Fibroblast of pulmonary artery (primary cell): ENCODE results near the gene BTBD2.

ENCODE experiments used
- DNase-seq: peaks from one replicate; pipeline ENCODE4 v3.0.0-alpha.2; 2010; ENCODE audit warnings: low read depth
- H3K4me3 ChIP-seq: replicated peaks from 2 replicates; pipeline ENCODE4 v1.5.1; 2011; ENCODE audit warnings: low read depth, mild to moderate bottlenecking, control low read depth, low read length, moderate library complexity
- TF ChIP-seq, protein P1 (sequence below): IDR thresholded peaks from 2 replicates; pipeline ENCODE4 v1.5.1; 2011; ENCODE audit warnings: mild to moderate bottlenecking, control low read depth, low read length, inconsistent platforms; ENCODE audit errors: missing control alignments

BTBD2 gene

GRCh38 chr19:1959928-1960589, 55.5 kb downstream of the BTBD2 start:
- no peak for DNase-seq
- TF ChIP-seq, protein P1, sequence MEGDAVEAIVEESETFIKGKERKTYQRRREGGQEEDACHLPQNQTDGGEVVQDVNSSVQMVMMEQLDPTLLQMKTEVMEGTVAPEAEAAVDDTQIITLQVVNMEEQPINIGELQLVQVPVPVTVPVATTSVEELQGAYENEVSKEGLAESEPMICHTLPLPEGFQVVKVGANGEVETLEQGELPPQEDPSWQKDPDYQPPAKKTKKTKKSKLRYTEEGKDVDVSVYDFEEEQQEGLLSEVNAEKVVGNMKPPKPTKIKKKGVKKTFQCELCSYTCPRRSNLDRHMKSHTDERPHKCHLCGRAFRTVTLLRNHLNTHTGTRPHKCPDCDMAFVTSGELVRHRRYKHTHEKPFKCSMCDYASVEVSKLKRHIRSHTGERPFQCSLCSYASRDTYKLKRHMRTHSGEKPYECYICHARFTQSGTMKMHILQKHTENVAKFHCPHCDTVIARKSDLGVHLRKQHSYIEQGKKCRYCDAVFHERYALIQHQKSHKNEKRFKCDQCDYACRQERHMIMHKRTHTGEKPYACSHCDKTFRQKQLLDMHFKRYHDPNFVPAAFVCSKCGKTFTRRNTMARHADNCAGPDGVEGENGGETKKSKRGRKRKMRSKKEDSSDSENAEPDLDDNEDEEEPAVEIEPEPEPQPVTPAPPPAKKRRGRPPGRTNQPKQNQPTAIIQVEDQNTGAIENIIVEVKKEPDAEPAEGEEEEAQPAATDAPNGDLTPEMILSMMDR, result no peak
- H3K4me3 ChIP-seq, result no peak overlapping the region

DNA sequence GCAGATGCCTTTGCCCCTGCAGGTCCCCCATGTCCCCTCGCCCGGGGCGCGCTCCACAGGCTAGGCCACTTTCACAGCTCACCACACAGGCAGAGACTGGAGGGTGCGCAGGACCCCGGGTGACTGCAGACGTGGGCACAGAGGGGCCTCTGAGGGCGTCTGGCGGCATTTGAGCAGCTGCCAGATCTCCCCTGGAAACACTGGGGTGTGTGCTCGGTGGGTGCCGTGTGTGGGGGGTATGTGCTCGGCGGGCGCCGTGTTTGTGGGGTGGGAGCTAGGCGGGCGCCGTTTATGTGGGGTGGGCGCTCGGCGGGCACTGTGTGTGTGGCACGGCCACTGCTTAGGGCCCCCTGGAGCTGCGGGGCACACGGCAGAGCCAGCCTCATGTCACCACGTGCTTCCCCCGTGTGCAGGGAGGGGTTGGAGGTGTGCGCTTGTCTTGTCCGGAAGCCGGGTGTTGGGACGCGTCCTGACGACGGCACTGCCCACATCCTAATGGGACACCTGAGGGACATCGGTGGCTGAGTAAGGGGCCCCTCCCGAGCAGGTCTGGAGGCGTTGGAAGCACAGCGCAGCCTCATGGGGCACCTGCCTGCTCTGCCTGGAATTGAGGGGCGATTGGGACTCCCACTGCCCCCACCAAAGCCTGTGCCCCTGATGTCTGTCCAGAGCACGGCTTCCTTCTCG, 57.8 kb downstream of the BTBD2 start:
- H3K4me3 ChIP-seq, result no peak overlapping the region
- TF ChIP-seq, protein P1, result no peak
- no peak for DNase-seq

DNA sequence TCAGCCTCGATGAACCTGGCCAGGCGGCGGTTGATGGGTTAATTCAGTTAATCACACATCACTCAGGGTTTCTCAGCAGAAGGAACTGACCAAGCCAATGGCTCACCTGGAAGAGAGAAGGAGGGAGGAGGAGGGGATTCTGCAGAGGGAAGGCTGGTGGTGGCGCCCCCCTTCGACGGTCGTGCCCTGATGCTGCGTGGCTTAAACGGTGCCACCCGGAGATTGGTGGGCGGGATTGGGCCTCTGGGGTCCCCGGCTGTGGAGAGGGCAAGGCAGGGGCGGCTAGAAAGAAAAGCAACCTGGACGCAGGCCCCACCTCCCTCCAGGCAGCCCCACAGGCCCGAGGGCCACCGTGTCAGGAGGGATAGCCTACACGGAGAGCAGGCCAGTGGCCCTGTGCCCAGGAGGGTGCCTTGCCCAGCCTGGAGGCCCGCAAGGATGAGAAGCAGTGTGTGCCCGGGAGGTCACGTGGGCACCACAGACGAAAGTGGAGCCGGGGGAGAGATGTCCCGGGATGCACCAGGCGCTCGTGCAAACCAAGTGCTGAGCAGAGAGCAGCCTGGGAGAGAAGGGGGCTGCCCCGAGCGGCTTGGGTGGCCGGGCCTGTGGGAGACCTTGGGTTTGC, 58.5 kb downstream of the BTBD2 start:
- no peak for DNase-seq
- no peak overlapping the region for H3K4me3 ChIP-seq
- TF ChIP-seq, protein P1, result no peak

- DNase-seq, result no peak
- TF ChIP-seq, protein P1, result no peak
- H3K4me3 ChIP-seq, result no peak overlapping the region
These were observed 59.4 kb downstream of the BTBD2 start for GRCh38 chr19:1956122-1956494.

GRCh38 chr19:1955171-1956121, 60.1 kb downstream of the BTBD2 start:
- H3K4me3 ChIP-seq, result no peak overlapping the region
- TF ChIP-seq, protein P1, result no peak
- DNase-seq, result no peak

- no peak overlapping the region for H3K4me3 ChIP-seq
- no peak for DNase-seq
- TF ChIP-seq, protein P1, result no peak
These were observed 61.0 kb downstream of the BTBD2 start for GRCh38 chr19:1954532-1954933.
